CD4-positive, alpha-beta T cell treated with Interleukin-21 for 1 hour (primary cell): ENCODE data around the gene MACC1.
A peak's percentile ranks its signal among the peaks of the same experiment; 100 is the strongest.

Source experiments
- DNase-seq: peaks from one replicate; pipeline ENCODE4 v3.0.0-alpha.2; 2020

MACC1 gene, protein sequence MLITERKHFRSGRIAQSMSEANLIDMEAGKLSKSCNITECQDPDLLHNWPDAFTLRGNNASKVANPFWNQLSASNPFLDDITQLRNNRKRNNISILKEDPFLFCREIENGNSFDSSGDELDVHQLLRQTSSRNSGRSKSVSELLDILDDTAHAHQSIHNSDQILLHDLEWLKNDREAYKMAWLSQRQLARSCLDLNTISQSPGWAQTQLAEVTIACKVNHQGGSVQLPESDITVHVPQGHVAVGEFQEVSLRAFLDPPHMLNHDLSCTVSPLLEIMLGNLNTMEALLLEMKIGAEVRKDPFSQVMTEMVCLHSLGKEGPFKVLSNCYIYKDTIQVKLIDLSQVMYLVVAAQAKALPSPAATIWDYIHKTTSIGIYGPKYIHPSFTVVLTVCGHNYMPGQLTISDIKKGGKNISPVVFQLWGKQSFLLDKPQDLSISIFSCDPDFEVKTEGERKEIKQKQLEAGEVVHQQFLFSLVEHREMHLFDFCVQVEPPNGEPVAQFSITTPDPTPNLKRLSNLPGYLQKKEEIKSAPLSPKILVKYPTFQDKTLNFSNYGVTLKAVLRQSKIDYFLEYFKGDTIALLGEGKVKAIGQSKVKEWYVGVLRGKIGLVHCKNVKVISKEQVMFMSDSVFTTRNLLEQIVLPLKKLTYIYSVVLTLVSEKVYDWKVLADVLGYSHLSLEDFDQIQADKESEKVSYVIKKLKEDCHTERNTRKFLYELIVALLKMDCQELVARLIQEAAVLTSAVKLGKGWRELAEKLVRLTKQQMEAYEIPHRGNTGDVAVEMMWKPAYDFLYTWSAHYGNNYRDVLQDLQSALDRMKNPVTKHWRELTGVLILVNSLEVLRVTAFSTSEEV

DNA sequence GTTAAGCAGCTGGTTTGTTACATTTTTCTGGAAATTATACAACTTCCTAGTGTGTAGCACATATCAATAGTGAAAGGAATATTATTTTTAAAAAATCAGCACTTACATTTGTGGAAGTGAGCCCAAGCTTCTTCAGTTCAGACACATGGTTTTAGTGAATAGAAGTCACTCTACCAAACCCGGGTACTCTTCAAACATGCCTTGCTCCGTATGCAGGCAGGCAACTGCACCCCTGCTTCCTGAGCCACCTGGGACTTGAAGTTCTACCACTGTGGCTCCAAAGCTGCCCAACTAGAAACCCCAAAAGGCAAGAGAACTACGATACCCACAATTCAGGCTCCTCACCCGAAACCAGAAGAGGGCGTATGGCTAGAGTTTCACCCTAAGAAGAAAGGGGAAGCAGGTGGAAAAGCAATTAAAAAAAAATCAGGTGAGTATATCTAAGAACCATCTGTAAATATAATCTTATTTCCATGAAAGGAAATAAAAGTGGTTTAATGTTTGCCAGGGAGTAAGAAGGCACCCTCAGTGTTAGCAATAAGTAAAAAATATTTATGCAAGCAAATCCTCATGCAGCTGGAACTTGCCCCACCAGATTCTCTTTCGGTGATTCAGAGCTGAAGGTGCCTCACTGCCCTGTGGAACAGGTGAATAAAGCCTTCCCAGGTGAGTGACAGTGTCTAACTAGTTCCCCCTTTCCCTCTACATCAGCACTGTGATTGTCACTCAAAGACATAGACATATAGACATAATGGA is at the start of gene MACC1:
Gene MACC1 (minus strand): TSS at position 192 of the 756 bp plus-strand sequence. CDS start 55,522 bp downstream, outside the sequence.
- DNase-seq, result peak; percentile 39

DNA sequence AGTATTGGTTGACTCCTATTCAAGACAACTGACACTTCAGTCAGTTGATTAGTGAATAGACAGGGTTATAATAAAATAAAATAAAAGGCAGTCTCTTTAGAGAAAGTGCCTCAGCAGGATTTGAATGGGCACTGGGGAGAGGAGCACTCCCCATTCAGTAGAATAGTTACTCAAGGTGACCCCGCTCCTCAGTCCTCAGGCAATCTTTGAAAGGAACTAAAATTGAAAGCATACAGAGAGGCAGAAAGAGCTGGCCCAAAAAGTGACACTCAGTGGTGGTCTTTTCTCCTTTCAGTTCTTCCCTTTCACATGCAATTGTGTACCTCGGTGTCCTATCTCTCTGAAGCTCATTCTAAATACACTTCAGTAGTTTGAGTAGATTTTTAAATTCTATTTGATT is 47.4 kb upstream of the MACC1 start:
- no peak for DNase-seq

DNA sequence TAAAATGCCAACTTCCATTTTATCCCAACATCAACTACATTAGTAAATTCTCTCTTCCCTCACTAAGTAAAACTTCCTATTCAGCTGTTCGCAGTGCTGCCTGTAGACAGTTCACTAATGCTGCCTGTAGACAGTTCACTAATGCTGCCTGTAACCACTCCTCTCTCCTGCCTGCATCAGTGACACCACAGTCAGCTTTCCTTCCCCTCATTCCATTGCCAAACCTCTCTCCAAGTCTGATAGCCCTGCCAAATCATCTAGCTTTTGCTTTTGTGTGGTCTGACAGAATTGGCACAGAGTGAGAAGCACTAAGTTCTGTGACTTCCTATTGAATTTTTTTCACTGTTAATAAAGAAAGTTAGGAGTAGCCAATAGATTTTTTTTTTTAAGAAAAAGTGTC is 43.0 kb upstream of the MACC1 start:
- no peak for DNase-seq

DNA sequence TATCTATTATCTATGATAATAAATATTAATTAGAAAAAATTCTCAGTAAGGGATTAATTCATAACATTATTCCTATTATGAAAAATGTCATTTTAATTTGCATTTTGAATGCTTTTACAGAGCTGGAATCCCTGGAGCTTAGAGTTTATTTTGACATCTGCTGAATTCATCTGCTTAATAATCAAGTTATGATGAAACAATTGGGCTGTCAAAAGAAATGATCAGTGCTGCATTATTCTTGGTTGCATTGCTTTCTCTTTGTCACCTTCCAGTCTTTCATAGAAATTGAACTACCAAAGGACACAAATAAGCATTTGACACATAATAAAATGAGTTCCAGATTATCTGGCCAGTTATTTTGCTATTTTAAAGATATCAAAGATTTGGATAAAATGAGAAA is 40.0 kb upstream of the MACC1 start:
- no peak for DNase-seq

DNA sequence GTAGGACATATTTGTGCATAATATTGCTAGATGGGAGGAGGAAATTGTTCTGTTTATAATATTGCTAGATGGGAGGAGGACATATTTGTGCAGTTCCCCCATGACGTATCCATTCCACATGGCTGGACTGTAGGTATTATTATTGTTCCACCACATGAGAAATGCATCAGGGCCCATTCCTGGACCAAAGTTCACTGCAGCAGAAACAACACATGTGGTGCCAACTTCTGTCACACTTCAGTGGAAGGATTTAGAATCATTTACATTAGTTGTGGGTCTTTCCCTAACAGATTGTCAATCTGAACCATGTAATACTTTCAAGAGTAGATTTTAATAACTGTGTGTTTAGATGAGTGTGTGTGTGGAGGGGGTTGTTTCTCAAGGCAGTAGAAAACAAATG is 32.7 kb upstream of the MACC1 start:
- no peak for DNase-seq

DNA sequence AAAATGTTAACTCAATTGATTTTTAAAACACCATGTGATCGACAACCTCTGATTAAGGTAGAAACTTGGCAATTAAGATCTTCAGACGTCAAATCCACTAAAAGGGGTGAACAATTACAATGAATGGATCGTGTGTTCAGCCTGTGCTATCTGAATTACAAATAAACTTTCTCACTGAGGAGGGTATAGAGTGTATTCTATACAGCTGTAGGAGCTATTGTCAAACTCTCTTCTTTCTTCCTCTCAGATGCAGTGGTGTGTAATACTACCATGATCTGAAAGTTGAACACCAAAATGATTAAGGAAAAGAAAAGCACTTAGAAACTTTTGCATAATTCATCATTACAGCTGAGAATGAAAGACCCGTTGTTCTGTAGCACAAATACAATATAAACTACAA is 32.2 kb upstream of the MACC1 start:
- DNase-seq, result no peak

DNA sequence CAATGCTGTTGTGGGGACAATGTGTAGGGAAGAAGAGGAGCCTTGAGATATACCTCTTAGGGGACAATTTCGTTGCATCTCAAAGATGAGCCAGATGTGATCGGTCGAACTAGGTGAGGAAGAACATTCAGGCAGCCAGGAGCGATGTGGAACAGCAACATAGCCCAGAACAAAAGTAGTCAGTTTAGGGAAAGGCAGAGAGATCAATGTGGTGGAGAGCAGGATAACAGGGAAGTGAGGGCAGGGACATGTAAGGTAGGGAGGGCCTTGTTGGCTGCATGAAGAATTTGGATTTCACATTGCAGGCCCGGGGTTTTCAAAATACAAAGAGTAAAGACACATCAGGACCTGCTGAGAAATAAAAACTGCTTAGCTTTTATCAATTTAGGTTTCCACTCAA is 29.1 kb upstream of the MACC1 start:
- DNase-seq, result no peak

DNA sequence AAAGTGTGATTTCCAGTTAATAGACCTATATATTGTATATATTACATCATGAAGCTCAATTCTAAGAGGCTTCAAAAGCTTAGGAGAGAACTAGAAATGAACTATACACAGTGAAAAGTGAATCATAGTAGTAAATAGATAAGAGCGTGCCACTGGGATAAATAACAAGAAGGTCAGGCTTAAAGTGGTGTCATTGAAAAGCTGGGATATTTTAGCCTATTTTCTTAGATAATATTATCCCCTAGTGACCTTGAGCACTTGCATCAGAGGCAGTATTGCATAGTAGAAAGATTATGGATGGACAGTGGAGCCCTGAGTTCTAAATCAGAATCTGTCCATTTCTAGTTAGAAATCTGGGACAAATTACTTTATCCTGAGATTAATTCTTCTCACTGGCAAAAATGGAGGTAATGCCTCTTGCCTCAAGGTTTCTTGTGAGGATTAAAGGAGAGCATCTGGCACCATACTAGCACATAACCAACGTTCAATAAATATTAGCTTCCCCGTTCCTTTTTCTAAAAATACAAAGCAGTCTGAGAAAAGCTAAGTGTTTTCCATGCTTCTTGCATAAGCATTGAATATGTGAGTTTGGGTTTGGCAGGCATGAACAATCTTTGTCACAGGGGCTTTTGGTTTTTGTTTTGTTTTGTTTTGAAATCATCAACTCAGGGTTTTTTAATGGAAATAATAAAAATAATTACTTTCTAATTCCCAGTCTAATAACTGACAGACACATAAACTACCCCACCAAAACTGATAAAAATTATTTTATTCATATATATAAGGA is 27.3 kb upstream of the MACC1 start:
- DNase-seq, result no peak

DNA sequence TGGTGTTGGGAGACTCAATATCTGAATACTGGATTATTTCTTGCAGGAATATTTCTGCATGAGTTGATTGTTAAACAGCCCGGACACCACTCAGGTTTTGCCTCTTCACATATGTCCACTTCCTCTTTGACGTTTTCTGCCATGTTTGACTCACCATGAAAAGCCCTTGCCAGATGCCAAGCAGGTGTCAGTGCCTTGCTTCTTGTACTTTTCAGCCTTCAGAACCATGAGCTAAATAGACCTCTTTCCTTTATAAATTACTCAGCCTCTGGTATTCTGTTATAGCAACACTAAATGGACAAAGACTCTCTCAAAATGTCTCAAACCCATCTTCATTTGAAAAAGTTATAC is 24.7 kb upstream of the MACC1 start:
- no peak for DNase-seq

DNA sequence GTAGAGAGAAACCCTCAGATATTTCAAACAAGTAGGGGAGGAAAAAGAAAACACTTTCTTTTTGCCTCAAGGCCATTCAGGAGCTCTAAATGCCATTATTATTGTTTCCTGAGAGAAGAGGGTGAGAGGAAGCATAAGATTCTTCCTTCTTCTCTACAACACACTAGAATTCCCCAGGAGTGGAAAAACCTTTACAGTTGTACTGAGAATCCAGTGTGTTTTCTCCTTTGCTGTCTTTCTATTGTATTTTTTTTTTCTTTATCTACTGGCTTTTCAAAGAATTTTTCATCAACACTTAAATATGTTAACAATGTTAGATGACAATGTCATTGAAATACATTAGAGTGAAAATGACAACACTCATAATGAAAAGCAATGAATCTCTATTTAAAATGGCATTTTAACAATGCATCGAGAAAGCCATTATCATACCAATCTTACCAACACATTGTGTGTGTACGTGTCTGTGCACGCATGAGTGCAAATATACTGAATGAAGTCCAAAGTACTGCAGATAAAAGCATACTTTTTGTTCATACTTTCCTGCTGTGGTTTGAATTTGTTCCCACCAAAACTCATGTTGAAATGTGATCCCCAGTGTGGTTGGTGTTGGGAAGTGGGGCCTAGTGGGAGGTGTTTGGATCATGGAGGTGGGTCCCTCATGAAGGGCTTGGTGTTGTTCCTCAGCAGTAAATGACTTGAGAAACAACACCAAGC is 24.2 kb upstream of the MACC1 start:
- DNase-seq, result no peak

DNA sequence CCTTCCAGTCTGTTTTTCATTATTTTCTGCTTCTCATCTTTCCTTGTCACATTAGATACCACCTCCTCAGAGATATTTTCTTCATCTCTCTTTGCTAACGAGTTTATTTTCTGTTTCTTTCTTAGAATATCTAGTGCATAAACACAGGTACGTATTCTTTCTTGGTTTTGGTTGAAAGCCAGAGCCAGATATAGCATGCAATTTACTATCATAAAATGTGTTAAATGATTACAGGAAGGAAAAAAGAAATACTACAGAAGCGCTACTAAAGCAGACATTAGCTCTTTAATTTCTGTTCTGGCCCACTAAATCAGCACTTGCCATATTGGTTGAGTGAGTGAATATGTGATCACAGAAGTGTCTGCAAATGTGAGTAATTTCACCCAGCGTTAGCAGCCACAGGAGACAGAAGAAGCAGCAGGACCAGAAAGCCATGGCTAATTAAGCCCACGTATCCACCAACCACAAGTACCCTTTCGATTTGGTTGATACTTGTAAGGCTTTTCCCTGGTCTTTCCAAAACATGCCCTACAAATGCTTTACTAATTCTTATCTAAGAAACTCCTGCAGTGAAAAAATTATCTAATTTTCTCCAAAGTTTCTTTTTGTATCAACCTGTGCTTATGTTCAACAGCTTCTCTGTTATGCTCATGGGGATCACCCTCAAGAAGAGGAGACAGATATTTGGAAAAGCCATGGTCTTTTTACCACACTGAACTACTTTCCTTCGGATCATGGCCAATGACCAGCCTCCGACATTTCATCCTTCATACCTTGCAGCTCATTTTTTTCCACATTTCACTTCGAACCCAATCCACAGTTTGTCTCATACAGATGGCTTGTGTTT is 23.1 kb upstream of the MACC1 start:
- DNase-seq, result no peak

DNA sequence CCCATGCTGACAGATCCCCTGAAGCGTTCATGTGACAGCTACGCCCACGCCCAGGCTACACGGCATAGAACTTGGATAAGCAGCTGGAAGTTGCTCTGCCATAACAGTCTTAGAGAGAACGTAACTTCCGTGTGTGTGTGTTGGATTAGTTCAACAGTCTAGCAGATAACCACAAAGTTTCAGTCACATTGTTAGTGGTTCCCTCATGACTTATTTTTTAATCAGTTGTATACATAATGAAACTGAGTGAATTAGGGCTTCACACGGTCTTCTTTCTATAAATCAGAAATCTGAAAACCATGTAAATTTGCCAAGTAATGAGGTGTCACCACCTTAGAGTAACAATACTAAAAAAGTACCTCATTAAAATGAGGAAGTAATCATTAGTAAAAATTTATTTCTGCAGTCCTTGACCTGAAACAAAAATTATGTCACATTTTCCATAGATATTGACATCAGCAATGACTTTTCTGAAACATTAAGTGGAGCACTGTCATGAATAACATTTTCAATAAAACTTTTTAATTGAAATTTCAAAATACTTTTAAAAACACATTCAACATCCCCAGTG is 21.7 kb upstream of the MACC1 start:
- DNase-seq, result peak; percentile 19

DNA sequence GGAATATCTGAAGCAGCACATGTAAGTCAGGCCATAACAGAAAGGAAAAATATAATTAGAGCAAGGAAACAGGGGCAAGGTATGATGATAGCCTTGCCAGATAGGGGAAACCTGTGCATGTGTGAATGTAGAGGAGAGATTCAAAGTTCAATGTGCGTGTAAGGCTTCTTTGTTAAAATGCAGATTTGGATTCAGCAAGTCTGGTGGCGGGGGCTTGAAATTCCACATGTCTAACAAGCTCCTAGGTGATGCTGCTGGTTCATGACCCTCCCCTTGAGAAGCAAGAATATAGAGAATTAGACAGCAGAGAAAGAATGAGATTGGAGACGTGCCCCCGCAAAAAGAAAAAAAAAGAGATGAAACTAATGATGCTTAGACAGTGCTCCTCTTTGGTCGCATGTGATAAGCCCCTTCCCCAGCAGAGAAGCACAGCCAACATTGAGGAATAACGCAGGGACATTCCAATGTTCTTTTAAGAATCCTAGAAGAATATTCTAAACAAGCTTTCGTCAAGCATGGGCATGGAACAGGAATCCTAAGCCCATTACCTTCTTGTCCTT is 21.1 kb upstream of the MACC1 start:
- no peak for DNase-seq

DNA sequence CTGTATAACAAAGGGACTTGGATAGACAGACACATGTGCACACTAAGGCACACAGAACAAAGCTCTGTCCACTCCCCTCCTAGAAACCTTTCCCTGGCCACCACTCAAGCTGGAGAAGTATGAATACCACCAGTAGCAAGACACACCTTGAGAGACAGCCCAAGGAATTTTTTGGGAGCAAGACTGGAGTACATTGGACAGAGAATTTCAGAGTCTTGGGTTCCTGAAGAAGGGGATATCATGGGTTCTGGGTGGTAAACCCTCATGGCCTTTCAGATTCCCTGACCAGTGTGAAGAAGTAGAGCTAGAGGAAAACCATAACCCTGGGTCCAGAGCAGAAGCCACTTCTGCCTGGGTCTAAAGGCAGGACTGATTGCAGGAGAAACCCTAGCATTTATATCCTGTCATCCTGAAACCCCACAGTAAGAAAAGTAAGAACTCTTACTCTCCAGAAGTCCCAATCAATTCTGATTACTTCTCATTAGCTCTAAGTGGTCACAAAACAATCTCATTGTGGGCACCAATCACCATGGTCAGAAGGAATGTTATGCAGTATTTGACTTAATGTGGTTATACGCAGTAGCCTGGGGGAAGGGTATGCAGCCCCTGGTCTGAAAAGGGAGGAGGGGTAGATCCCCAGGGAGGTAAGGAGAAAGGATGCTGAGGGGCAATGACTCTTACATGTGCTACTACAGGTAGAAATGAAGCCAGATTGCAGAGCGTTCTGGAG is 20.4 kb upstream of the MACC1 start:
- no peak for DNase-seq

DNA sequence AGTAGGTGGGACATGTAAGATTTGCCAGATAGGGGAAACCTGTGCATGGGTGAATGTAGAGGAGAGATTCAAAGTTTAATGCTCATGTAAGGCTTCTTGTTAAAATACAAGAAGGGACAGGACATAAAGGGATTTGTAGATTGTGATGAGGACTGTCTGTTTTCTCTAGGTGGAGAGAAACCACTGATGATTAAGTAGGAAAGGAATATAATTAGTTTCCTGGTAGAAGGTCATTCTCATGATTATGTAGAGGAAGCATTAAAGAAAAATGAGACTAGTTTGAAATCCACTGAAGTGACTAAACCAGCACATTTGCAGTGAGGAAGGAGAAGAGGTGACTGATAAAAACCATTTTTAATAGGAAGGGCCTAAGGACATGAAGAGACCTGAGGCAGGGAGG is 19.6 kb upstream of the MACC1 start:
- DNase-seq, result no peak

DNA sequence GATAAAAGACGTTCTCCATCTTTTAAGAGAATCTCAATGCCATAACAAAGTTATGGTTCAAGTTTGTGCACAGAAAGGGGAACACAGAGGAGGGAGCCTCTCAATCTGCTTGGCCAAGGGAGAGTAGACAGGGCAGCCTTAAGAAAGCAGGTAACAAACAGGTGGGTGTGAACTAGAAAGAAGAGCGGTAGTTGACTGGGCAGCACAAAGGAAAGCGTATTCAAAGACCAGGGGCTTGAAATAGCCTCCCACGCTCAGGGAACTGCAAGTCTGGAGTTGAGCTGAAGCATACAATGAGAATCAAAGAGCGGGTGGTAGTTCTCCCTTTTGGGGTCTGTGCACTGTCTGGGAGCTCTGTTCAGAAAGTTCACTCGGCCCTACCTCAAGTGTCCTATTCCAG is 18.9 kb upstream of the MACC1 start:
- no peak for DNase-seq

DNA sequence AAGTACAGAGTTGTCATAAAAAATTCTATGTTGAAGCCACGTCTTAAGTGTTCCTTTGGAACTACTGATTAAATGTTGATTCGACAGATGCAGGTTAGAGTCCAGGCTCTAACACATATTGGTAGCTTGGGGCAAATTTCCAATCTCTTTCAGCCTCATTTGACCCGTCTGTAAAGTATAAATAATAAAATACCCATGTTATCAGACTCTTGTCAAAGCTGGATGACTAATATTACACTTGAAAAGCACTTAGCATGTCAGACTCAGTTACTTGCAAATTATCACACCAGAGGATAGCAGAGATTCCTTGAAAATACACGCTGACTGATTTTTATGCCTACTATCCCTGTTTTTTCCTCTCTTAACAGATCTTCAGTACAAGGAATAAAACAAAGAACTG is 18.1 kb upstream of the MACC1 start:
- no peak for DNase-seq

DNA sequence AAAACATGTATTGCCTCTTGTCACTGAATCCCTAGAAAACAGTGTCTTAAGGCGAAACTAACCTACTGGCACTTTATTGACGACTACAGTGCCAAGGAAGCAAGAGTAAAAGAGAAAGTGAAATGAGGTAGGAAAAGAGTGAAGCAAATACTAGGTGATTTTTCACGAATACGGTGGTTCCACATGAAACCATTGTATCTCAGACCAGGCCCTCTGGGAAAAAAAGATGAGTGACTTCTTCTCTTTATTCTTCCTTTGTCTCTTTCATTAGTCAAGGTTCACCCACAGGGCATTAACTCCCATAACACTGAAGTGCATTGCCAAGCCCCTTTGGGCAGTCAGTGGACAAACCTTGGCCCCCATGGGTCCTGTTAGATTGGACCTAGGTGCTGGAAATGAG is 16.2 kb upstream of the MACC1 start:
- DNase-seq, result no peak

DNA sequence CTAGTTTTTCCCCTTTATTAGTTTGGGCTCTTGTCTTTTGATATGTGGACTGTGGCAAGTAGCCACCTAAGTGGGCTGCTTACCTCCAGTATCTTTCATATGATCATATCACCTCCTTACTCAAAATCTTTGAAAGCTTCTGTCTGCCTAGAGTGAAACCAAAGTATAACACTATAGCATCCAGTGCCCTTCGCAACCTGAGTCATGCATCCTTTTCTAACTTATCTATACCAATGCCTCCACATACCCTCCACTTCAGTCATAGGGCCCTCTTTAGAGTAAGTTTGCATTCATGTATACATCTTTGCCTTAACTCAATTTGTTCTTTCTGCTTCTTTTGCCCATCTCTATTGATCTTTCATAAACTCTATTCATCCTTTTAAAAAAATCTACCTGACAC is 15.7 kb upstream of the MACC1 start:
- no peak for DNase-seq
